HUDEP-2 (cell line): ENCODE measurements around the gene PPP2R5C.
A peak's percentile ranks its signal among the peaks of the same experiment; 100 is the strongest.

Experiments
- DNase-seq, 76 experiments: peaks; one replicate each; lab custom pipeline; 2025; ENCODE audit not compliant: unreplicated experiment in 76 of 76; lab: John Stamatoyannopoulos, UW

The PPP2R5C gene

DNA sequence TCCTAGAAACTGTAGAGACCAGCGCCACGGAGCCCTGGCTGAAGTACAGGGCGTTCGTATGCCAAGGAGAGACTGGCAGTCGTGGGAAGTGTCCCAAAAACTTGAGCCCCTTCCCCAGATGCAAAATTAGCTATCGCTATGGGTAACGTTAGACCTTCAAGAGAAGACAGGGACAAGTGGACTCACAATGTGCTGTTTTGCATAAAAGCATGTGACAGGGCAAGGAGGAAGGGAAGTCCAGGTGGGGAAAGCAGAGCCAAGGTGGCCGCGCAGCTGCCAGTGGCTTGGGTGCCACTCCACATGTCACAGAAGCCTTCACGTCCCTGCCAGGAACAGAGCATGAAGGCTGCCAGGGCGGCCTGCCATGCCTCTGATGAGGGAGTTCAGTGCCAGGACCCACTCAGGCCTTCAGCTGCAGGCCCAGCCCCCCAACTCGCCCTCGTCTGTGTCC, 141.6 kb downstream of the PPP2R5C start:
- DNase-seq: no peak

DNA sequence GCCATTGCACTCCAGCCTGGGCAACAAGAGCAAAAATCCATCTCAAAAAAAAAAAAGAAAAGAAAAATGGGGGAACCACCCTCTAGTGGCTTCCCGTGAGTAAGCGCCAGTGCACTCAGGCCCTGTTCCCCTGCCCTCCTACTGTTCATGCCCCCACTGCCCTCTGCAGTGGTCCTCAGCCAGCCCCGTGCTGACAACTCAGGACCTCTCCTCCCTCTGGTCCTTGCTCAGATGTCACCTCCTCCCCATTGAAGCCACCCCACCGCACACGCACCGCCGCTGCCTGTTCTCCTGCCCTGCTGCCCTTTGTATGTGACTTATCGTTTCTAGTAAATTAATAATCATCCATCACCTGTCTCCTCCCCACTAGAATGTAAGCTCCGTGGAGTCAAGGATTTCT, 144.1 kb downstream of the PPP2R5C start:
- no peak for DNase-seq

DNA sequence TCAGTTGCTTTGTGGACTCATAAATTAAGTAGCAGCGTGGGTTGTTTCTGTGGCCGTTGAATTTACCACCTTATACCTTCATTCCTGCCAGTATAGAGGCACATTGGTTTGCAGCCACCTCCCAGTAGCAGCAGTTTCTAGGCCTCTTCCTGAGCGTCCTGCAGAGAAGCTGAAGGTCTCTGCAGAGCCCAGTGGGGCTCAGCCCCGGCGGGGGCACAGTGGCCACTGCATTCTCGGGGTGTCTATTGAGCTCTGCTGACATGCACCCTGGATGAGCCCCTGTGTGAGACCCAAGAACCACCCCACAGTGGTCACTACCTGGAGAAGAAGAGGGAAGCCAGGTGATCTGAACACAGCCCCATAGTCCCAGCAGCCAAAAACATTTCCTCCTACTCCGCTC, 145.1 kb downstream of the PPP2R5C start:
- no peak for DNase-seq

DNA sequence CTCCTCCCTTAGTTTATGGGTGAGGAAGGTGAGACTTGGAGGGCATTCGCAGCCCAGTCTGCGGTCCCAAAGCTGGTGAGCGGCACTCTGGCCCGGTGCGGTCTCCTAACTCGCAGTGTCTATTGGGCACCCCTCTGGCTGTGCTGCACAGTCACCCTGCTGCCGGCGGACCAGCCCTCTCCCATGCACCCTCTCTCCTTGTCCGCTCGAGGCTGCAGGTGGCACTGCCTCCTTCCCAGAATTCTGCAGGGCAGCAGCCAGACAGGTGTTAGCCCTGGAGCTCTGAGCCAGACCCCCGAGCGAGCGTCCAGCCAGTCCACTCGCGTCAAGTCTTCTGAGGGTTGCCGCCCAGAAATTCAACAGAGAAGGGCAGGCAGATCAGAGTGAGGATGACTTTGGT, 146.1 kb downstream of the PPP2R5C start:
- DNase-seq: no peak

DNA sequence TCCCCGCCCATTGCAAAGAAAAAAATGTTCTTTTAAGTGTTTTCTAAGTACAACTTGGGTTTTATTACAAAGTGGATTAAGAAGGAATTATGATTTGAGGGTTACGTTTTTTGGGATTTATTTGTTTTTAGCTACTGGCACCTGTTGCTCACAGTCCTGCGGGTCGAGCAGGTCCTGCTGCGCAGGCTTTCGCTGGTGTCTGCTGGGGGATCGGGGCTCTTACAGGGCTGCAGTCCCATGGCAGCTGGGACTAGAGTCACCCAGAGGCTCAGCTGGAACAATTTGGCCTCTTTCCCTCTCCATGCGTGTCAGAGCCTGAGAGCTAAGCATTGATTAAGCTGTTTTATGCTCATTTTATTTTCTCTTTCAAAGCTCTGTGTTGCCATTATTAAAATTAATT, 147.3 kb downstream of the PPP2R5C start:
- DNase-seq: no peak

DNA sequence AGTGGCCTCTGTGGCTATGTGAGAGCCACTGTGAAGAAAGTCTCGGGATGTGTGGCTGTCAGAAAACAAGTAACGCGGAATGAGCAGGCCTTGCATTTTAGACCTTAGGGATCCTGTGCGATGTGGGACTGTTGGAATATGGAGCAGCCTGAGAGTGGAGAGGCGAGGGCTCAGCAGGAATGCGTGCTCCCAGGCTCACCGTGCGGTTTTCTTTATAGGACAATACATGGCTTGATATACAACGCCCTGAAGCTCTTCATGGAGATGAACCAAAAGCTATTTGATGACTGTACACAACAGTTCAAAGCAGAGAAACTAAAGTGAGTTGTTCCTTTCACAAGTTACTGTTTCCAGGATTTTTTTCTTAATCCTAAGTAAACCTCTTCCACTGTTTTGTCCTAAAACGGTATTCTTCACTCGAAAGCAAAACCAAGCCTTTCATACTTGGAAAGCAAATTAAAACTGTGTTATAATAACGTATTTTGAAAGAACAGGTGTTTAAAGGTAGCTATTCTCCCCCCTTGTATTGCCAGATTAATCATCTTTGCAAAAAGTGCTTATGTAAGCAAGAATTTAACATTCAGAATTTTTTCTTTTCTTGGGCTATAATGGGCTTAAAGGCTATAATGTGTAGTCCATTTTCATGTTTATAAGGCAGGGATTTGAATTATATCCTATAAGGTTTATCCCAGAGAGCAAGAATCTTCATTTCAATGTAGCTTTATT, 148.0 kb downstream of the PPP2R5C start:
- DNase-seq: no peak

DNA sequence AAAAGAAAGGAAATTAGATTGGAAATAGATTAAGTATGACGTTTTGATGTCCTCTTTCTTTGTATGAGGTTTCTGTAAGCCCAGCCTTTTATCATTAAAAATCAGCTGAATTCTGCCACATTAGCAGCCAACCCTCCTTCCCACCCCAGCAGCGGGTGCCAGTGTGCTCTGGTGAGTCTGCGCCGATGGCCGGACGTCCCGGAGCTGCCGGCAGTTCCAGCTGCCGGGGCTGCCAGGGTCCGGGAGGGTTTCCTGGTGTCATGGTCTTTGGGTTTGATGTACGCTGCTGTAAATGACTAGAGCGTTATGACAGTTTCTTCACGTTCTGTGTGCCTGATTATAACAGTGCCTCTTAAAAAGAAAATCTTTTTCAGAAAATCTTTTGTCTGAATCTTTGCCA, 151.3 kb downstream of the PPP2R5C start:
- DNase-seq: no peak

DNA sequence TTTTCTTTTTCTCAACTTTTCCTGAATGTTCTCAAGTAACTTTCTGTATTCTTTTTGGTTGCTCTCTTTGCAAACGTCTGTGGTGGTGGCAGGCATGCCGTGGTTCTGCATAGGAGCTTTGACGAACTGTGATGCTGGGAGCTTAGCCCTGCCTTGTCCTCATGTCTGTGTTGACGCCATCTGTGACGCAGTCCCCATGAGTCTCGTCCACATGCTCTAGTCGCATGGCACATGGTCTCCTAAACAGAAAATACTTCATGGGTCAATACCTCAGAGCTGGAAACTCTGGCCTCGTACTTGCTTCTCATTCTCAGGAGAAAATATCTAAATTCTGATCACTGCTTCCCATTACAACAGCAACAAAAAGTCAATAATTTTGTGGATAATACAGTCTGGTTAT, 152.6 kb downstream of the PPP2R5C start:
- no peak for DNase-seq

DNA sequence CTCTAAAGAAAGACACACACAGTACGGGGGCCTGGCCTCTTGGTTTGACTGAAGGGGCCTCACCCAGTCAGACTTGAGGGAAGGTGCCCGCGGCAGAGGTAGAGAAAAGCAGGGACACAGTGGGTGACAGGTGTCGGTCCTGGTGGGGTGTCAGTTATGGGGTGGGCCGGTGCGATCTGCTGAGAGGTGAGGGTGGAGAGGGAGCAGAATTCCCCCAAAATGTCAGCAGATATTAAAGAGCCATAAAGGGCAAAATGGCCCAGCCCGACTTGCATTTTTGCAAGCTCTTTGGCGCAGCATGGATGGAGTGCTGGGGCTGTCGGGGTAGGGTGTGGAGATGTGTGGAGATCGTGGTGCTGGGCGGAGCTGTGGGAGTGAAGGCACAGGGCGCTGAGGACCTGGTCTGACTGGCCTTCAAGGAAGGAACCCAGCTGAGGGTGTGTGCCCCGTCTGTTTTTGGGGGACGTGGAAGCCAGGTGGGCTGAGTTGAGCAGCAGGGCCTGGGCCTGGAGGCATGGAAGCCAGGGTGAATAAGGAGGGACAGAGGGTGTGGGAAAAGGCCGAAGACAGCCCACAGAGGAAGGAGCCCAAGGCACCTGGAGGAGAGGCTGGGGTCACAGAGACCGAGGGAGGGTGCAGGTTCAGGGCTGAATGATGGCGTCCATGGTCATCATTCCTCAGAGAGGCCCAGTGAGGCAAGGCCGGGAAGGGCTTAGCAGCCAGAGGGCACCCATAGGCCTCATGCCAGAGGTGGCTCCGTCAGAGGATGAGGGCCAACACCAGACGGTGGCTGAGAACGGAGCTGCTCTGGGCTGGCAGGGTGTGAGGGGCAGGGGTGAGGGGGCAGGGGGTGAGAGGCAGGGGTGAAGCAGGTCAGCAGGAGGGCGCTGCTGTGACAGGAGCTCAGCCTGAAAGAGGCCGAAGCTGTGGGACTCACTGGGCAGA, 154.6 kb downstream of the PPP2R5C start:
- DNase-seq: no peak

DNA sequence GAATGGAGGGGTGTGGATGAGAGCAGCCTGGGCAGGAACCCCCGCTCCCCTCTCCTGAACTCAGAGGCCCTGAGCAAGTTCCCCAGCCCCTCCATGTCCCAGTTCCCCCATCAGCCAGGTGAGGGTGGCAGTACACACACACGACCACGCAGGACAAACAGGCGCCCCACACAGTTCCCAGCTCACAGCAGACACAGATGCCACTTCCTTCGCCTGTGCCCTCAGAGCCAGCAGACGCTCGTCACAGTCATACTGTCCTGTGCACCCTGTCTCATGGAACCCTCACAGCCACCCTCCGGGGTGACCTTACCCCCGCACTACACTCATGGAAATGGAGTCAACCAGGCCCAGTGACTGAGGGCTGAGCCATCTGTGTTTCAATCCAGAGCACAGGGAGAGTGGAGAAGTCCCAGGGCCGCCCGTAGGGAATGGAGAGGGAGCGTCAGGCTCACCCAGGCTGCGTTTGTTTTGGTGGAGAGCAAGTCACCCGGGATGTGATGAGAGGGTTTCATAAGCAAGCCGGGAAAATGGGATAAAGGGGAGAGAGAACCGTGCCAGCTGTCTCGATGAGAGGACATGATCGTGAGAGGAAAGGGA, 155.4 kb downstream of the PPP2R5C start:
- DNase-seq: no peak

DNA sequence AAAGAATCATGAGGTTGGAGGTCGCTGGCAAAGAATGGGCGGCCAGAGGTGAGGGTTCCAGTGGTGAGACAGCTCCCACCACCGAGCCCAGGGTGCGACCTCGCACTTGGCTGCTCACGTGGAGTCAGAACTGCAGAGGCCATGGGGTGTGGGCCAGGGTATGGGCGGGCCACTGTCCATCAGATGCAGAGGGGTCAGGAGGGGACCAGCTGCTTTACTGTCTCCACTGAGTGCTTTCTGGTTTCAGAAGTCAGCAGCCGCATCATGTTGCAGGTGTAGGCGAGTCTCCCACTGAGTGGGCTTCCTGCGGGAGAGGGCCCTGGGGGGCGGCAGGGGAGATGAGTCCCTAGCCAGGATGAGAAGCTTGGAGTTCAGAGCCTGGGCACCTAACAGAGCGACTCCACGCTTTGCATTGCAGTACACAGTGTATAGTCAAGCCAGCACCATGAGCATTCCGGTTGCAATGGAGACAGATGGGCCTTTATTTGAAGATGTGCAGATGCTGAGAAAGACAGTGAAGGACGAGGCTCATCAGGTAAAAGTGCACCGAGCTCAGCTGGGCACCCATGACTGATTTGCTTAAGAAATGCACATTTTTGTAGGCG, 156.0 kb downstream of the PPP2R5C start:
- DNase-seq: no peak

DNA sequence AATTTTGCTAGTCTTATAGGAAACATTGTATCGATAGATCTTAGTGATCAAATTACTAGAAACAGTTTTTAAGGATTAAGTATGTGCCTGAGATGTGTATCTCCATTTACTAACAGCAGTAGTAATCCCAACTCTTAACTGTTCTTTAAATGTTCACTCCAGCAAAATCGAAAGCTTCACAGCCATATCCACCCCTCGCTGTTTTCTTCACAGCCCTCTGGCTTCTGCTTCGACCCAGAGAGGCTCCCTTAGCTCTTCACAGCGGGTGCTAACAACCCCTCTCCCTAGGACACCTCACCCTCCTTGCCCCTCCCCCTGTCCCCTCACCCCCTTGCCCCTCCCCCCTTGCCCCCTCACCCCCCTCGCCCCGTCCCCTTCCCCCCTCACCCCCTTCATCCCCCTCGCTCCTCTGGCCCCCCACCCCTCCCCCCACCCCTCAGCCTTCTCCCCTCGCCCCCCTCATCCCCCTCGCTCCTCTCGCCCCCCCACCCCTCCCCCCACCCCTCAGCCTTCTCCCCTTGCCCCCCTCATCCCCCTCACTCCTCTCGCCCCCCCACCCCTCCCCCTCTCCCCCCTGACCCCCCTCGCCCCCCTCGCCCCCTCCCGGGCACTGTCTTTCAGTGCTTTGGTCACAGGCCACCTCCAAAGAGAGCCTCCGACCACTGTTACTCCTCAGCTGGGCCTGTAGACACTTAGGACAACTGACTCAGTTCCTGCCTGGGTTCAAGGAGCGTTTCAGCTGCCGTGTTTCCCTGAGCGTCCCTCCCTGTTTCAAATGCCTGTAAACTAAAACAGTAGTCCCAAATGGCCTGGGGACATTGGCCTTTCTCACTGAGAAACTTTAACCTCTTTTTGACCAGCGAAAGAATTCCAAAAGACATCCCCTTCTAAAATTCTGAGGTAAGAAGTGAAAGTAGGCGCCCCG, 156.8 kb downstream of the PPP2R5C start:
- DNase-seq: no peak

DNA sequence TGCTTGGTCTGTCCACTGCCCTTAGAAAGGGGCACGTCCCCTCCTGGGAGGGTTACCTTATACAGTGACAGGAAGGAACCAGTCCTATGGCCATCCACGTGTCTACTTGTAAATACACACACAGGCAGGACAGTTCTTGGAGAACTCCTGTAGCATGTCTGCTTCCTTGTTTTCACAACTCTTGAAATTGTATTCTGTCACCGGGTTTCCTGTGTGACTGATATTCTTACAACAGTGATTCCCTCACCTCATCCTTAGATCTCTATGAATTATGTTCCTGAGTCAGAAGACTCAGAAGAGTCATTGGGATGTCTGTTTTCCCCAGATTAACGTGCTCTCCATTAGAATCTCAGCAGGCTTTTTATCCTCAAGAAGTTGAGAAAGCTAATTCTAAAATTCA, 158.8 kb downstream of the PPP2R5C start:
- no peak for DNase-seq

DNA sequence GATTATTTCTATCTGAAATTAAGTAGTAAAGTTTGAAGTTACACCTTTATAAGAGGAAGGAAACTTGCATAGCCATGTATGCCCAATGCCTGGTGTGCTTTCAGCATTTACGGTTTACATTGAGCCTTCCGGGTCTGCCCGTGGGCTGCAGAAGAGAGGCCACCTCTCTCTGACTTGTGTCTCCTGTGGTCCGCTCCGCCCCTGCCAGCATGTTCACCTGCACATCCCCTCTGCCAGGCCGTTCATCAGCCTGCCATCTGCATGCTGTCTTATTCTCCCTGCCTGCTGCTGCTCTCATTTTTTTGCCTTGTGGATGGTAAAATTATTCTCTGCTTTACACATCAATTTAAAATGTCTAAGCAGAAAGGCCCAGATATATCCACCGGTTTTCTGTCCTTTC, 161.4 kb downstream of the PPP2R5C start:
- no peak for DNase-seq

DNA sequence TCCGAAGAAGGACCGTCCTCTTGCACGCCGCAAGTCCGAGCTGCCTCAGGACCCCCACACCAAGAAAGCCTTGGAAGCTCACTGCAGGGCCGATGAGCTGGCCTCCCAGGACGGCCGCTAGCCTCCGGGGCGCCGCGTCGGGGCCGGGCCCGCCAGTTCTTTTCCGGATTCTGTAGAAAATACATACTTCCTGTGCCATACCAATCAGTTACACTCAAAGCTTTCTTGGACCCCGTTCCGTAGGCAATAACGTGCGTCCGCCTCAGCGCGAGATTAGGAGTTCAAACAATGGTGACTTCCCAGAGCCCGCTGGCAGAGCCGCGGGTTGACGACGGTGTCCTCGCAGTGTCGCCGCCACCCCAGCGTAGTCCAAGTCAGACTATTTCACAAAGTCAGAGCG, 163.6 kb downstream of the PPP2R5C start:
- no peak for DNase-seq

DNA sequence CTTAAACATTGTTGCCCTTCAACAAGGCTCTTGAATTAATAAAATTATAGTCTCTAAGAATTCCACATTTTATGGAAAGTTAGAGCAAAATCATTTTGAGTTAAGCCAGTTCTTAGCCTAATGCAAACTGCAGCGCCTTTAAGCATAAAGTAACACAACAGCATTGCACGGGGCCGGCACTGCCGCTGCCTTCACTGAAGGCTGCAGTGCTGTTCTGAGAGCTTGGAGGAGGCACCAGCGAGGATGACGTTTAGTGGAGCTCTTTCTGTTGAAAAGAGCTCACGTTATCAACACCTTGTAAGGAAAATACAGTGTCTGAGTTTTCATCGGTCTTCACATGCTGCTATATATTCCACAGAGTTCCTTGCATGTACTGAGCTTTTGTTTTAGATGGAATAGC, 164.6 kb downstream of the PPP2R5C start:
- no peak for DNase-seq

DNA sequence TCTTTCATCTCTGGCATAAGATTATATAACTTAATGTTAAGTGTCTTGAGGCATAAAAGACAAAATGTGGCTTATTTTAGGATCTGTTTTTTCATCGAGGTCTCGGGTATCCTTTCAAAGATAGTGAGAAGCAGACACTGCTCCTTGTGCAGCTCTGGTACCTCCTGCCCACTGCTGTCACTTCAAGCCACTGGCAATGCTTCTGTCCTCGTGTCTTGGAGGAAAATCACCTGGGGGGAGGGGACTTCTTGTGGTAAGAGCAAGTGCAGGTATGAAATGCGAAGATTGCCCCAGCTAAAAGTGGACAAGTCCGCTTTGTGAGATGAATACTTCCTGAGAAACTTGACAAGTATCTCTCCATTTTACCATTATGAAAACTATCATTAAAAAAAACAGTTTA, 165.1 kb downstream of the PPP2R5C start:
- no peak for DNase-seq

DNA sequence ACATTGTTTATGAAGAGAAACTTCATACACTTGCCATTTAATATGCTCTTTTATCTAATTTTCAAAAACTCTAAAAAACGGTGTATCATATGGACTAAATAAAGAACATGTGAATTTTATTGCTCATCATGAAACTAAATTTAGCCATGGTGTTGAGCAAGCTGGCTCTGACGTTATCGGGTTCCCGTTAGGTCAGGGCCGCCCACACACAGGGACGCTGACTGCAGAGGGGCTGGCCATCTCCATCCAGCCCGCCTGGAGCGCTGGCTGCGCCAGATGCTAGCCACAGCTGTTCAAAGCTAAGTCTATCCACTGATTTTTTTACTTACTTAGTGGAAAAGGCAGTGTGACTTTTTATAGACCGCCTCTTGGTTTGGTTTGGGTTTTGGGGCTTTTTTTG, 166.3 kb downstream of the PPP2R5C start:
- DNase-seq: peak in 2 of 76 experiments; percentile 2 to 18

DNA sequence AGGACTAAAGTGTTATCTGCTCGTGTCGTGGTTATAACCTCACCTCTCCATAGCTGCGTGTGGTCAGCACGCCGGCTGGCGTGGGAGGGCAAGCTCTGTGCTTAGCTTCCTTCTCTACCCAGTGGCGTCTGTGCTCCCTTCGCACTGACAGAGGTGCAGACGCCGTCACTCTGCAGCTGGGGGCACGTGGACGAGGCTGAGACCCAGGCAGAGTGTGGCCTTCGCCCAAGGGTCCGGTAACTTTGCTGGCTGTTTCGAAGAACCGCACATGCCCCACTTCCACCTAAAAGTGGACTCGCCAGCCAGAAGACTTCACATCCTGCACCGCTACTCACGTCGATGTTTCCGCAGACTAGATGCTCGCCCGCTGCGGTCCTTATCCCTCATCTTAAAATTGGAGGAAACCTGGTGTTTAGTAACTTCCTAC, 166.9 kb downstream of the PPP2R5C start:
- DNase-seq: no peak

DNA sequence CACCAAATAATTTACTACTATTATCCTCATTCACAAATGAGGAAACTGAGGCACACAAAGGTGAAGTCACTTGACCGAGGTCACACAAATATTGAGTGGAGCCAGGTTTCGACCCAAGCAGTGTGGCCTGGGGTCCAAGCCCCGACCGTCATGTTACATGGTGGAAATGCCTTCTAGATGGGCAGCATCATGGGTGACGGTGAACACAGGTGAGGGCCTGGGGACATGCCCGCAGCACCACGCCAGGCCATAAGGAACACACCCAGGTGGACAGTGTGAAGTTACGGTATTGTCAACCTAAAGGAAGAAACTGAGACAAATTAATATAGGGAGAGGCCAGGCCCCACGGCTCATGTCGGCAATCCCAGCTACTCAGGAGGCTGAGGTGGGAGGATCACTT, 167.6 kb downstream of the PPP2R5C start:
- no peak for DNase-seq
